BLaER1 treated with 17β-estradiol and CSF1 and Interleukin-3, amounts not matched to agents 10 nM and 100 nM (cell line): Measurements from ENCODE around the gene ERAP2.

Experiments
- H3K27ac ChIP-seq, 11 experiments: shearing (Covaris generic); formaldehyde crosslinking; 2 replicates each; pipeline ENCODE4 v1.8.1; 2022
- H3K27me3 ChIP-seq, 11 experiments: shearing (Covaris generic); formaldehyde crosslinking; 2 replicates each; pipeline ENCODE4 v1.8.1; 2022
- H3K36me3 ChIP-seq, 11 experiments: shearing (Covaris generic); formaldehyde crosslinking; 2 replicates each; pipeline ENCODE4 v1.8.1; 2022
- H3K4me1 ChIP-seq, 10 experiments: shearing (Covaris generic); formaldehyde crosslinking; 2 replicates each; pipeline ENCODE4 v1.8.1; 2022
- H3K4me2 ChIP-seq, 11 experiments: shearing (Covaris generic); formaldehyde crosslinking; 2 replicates each; pipeline ENCODE4 v1.8.1; 2022
- H3K4me3 ChIP-seq, 10 experiments: shearing (Covaris generic); formaldehyde crosslinking; 2 replicates each; pipeline ENCODE4 v1.8.1; 2022
- H3K9ac ChIP-seq, 11 experiments: shearing (Covaris generic); formaldehyde crosslinking; 2 replicates each; pipeline ENCODE4 v1.8.1; 2022
- H3K9me3 ChIP-seq, 11 experiments: shearing (Covaris generic); formaldehyde crosslinking; replicated peaks in 1 of 11; 2 replicates each; pipeline ENCODE4 v1.8.1; 2022
- H4K20me1 ChIP-seq, 11 experiments: shearing (Covaris generic); formaldehyde crosslinking; 2 replicates each; pipeline ENCODE4 v1.8.1; 2022
- Cebpa-rat ChIP-seq, 11 experiments: shearing (Covaris generic); IDR thresholded peaks; 2 replicates each; pipeline ENCODE4 v1.8.1; 2022

ERAP2 gene

GRCh38 chr5:96940586-96940985 is 64.3 kb downstream of the ERAP2 start:
- Histone ChIP-seq H3K36me3 (peaks cover 0 to 37% (median 24%) of the 10 kb centered on the region in 11 experiments; a peak in 18 of 22 replicates), H3K9ac (no peak overlapping the region), H3K9me3 (peaks cover 0 to 16% (median 7%) of the 10 kb centered on the region in 11 experiments; a peak in 7 of 22 replicates), H3K4me1 (peaks cover 12 to 27% (median 19%) of the 10 kb centered on the region in 10 experiments), H3K4me2 (no peak overlapping the region), H3K27me3 (no peaks in the 10 kb centered on the region), H4K20me1 (peaks cover 5 to 66% (median 29%) of the 10 kb centered on the region in 11 experiments; a peak in 14 of 22 replicates), H3K4me3 (no peak overlapping the region), H3K27ac (no peak overlapping the region)
- no peak for TF ChIP-seq Cebpa-rat (IDR thresholded peaks at IDR 0.05)

- Histone ChIP-seq H3K36me3 (peaks cover 0 to 40% (median 24%) of the 10 kb centered on the region in 11 experiments; a peak in 18 of 22 replicates), H3K4me2 (no peak overlapping the region), H3K4me1 (peaks cover 12 to 27% (median 19%) of the 10 kb centered on the region in 10 experiments), H4K20me1 (peaks cover 5 to 72% (median 34%) of the 10 kb centered on the region in 11 experiments; a peak in 14 of 22 replicates), H3K27me3 (no peaks in the 10 kb centered on the region), H3K4me3 (no peak overlapping the region), H3K27ac (no peak overlapping the region), H3K9ac (no peak overlapping the region), H3K9me3 (peaks cover 0 to 16% (median 7%) of the 10 kb centered on the region in 11 experiments; a peak in 7 of 22 replicates)
- TF ChIP-seq Cebpa-rat (IDR thresholded peaks at IDR 0.05), result no peak
Observed at GRCh38 chr5:96941140-96941539, 64.8 kb downstream of the ERAP2 start.

DNA sequence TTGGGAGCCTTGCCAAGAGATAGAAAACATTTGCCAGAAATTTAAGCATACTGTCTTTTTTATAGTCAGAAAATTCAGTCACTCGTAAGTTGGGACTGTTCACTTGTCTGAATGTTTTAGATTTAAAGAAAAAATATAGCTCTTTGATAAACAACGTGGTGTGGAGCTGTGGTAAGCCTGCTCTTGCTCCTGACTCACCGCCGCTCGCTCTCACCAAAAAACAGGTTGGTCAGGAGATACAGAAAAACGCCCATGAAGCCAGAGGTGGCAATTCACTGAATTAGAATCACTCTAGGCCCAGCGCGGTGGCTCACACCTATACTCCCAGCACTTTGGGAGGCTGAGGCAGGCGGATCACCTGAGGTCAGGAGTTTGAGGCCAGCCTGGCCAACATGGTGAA is 65.8 kb downstream of the ERAP2 start:
- H3K4me3 ChIP-seq, result no peak overlapping the region
- no peak overlapping the region for H3K9ac ChIP-seq
- peaks cover 0 to 16% (median 7%) of the 10 kb centered on the region in 11 experiments; a peak in 7 of 22 replicates for H3K9me3 ChIP-seq
- no peak overlapping the region for H3K27ac ChIP-seq
- H3K27me3 ChIP-seq, result no peaks in the 10 kb centered on the region
- TF ChIP-seq Cebpa-rat (IDR thresholded peaks at IDR 0.05), result no peak
- H3K4me1 ChIP-seq, result peaks cover 12 to 26% (median 18%) of the 10 kb centered on the region in 10 experiments
- no peak overlapping the region for H3K4me2 ChIP-seq
- H3K36me3 ChIP-seq, result peaks cover 0 to 40% (median 24%) of the 10 kb centered on the region in 11 experiments; a peak in 18 of 22 replicates
- peaks cover 5 to 77% (median 36%) of the 10 kb centered on the region in 11 experiments; a peak in 14 of 22 replicates for H4K20me1 ChIP-seq

DNA sequence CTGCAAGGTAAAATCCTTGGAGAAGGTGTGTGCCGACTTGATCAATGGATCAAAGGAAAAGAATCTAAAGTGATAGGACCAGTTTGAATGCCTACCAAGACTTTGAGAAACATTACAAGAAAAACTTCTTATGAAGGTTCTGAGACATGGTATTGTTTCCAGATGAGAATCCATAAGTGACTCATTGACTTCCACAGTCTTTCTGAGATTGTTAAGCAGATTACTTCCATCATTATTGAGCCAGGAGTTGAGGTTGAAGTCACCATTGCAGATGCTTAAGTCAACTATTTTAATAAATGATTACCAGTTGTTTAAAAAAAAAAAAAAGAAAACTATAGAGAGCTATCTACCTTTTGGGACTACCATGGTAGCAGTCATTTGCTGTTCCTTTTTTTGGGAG is 66.6 kb downstream of the ERAP2 start:
- Histone ChIP-seq H3K4me1 (peaks cover 8 to 18% (median 9%) of the 10 kb centered on the region in 10 experiments), H3K27ac (no peak overlapping the region), H3K4me3 (no peak overlapping the region), H3K36me3 (peaks cover 0 to 42% (median 25%) of the 10 kb centered on the region in 11 experiments; a peak in 18 of 22 replicates), H3K9me3 (peaks cover under 1 to 22% (median 9%) of the 10 kb centered on the region in 11 experiments; a peak in 19 of 22 replicates), H3K9ac (no peak overlapping the region), H4K20me1 (peaks cover 2 to 68% (median 30%) of the 10 kb centered on the region in 11 experiments; a peak in 14 of 22 replicates), H3K27me3 (no peaks in the 10 kb centered on the region), H3K4me2 (no peak overlapping the region)
- TF ChIP-seq Cebpa-rat (IDR thresholded peaks at IDR 0.05), result no peak

GRCh38 chr5:96943799-96944198 is 67.5 kb downstream of the ERAP2 start:
- Histone ChIP-seq H3K27me3 (no peaks in the 10 kb centered on the region), H3K27ac (no peak overlapping the region), H4K20me1 (peaks cover 0 to 60% (median 24%) of the 10 kb centered on the region in 11 experiments; a peak in 11 of 22 replicates), H3K4me2 (no peak overlapping the region), H3K9me3 (peaks cover 9 to 30% (median 18%) of the 10 kb centered on the region in 11 experiments; a peak in 20 of 22 replicates), H3K9ac (no peak overlapping the region), H3K4me3 (no peak overlapping the region), H3K36me3 (peaks cover 0 to 48% (median 32%) of the 10 kb centered on the region in 11 experiments; a peak in 19 of 22 replicates), H3K4me1 (peaks cover 0 to 9% (median under 1%) of the 10 kb centered on the region in 10 experiments; a peak in 11 of 20 replicates)
- TF ChIP-seq Cebpa-rat (IDR thresholded peaks at IDR 0.05), result no peak

- Histone ChIP-seq H3K4me1 (0 out of 20 replicates have a peak, but pooled peaks cover 0 to 6% (median 0%) of the 10 kb centered on the region in 10 experiments), H3K4me2 (no peak overlapping the region), H3K27ac (no peak overlapping the region), H4K20me1 (peaks cover 0 to 54% (median 24%) of the 10 kb centered on the region in 11 experiments; a peak in 11 of 22 replicates), H3K27me3 (no peaks in the 10 kb centered on the region), H3K9me3 (peaks cover 23 to 46% (median 33%) of the 10 kb centered on the region in 11 experiments; a peak in 21 of 22 replicates), H3K36me3 (peaks cover 6 to 63% (median 46%) of the 10 kb centered on the region in 11 experiments; a peak in 21 of 22 replicates), H3K4me3 (no peak overlapping the region), H3K9ac (no peak overlapping the region)
- TF ChIP-seq Cebpa-rat (IDR thresholded peaks at IDR 0.05), result no peak
Observed at GRCh38 chr5:96945144-96945897, 69.0 kb downstream of the ERAP2 start.

DNA sequence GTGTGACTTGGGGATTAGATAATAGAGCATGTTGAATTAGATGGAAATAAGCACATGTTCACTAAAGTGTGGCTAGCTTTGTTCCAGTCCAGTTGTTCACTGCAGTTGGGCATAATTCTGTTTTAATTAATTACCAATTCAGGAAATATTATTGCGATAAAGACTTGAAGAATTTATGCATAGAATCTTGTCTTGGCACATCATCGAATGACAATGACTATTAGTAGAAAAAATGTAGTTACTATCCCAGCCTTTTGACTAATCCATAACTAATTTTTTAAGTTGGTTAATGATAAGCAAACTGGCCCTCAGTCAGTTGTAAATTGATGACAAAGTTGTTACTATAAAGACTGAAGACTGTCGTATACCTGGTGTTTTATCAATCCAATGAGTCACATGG is 70.1 kb downstream of the ERAP2 start:
- H4K20me1 ChIP-seq, result peaks cover 0 to 48% (median 24%) of the 10 kb centered on the region in 11 experiments; a peak in 11 of 22 replicates
- peaks cover 31 to 53% (median 44%) of the 10 kb centered on the region in 11 experiments; a peak in 21 of 22 replicates for H3K9me3 ChIP-seq
- H3K4me2 ChIP-seq, result no peak overlapping the region
- no peak overlapping the region for H3K27ac ChIP-seq
- TF ChIP-seq Cebpa-rat (IDR thresholded peaks at IDR 0.05), result no peak
- no peak overlapping the region for H3K9ac ChIP-seq
- H3K4me1 ChIP-seq, result 0 out of 20 replicates have a peak, but pooled peaks cover 0 to 6% (median 0%) of the 10 kb centered on the region in 10 experiments
- no peaks in the 10 kb centered on the region for H3K27me3 ChIP-seq
- H3K4me3 ChIP-seq, result no peak overlapping the region
- H3K36me3 ChIP-seq, result peaks cover 13 to 63% (median 46%) of the 10 kb centered on the region in 11 experiments; a peak in 21 of 22 replicates

DNA sequence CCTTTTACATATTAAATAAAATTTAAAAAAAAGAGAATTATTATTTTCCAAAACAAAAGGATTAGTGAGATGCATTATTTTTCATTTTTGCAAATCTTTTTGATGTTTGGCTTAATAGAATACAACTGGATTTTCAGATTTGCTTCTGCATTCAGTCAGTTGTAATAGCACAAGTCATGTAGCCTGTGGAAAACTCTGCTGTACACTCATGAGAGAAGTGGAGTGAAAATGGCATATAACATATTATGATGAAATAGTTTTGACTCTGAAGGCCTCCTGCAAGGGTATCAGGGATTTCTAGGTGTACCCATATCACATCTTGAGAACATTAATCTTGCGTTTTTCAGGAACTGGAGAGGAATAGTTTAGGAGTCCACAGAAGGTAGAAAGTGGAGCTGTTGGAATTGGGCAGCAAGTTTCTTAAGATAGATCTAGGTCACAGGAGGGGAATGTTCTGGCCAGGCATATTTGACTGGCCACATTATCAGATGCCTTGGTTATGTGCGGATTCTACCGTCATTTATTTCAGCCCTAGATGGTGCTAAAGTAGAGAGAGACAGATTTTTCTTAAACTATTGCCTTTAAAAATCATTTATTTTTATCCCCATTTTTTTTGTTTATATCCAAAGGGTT is 75.9 kb downstream of the ERAP2 start:
- Histone ChIP-seq H3K9me3 (peaks cover 37 to 71% (median 63%) of the 10 kb centered on the region in 11 experiments; a peak in 21 of 22 replicates), H3K27me3 (no peaks in the 10 kb centered on the region), H3K4me3 (no peak overlapping the region), H3K36me3 (peaks cover 13 to 69% (median 44%) of the 10 kb centered on the region in 11 experiments; a peak in 21 of 22 replicates), H3K9ac (no peak overlapping the region), H3K4me2 (no peak overlapping the region), H4K20me1 (peaks cover 0 to 25% (median 0%) of the 10 kb centered on the region in 11 experiments; a peak in 5 of 22 replicates), H3K4me1 (peaks cover 1 to 8% (median 3%) of the 10 kb centered on the region in 10 experiments; a peak in 14 of 20 replicates), H3K27ac (no peak overlapping the region)
- TF ChIP-seq Cebpa-rat (IDR thresholded peaks at IDR 0.05), result no peak
